HepG2 (cell line): ENCODE measurements around the gene CTNNA2. TPM values are rescaled to one million over a fixed set of nuclear protein-coding genes. Genes with fewer than 3 reads are reported as not detected.

Experiments
- ATAC-seq: fragments of 200-7000 bp; cut with Tn5 transposase; 3 replicates; pipeline ENCODE4 v1.9.1; 2020; ENCODE audit warnings: mild to moderate bottlenecking, moderate library complexity
- BruUV-seq: library from RNA; stranded (reverse); fragments of 400-500 nt; replicated peaks from 2 replicates; lab custom pipeline; 2021; lab: Mats Ljungman, UMichigan
- CTCF ChIA-PET: fragments of 300-600 bp; formaldehyde crosslinking; extraction: SDS; loops from one replicate; lab custom pipeline; 2021; ENCODE audit warnings: low total read pairs, inconsistent platforms, low intra/inter-chr PET ratio; lab: Yijun Ruan, JAX
- POLR2A ChIA-PET: fragments of 350-600 bp; sonication (Branson Sonifier 250); formaldehyde crosslinking; loops from one replicate; lab custom pipeline; 2020; ENCODE audit warnings: antibody characterized with exemption, inconsistent platforms; lab: Yijun Ruan, JAX
- DNase-seq: peaks from one replicate; pipeline ENCODE4 v3.0.0-alpha.2; 2015; ENCODE audit warnings: low spot score
- FAIRE-seq: peaks from 3 replicates; lab custom pipeline; 2011; peaks lifted over from hg19 to GRCh38; lab: Jason Lieb, UNC
- H2AFZ ChIP-seq: one replicate; pipeline ENCODE4 v1.6.1; 2011; ENCODE audit warnings: low read length, inconsistent platforms
- H3K27ac ChIP-seq: fragments of 300-600 bp; 3 replicates; pipeline ENCODE4 v1.8.0; 2011; ENCODE audit warnings: mixed run types, mild to moderate bottlenecking, mixed read lengths, low read length, inconsistent platforms; ENCODE audit not compliant: insufficient read depth; ENCODE audit errors: extremely low read length
- H3K27me3 ChIP-seq, 2 experiments: fragments of 200-600 bp in 1 of 2; 2 replicates in 1 of 2; 3 replicates in 1 of 2; pipeline versions ENCODE4 v1.6.0 to v1.8.0; 2011; ENCODE audit warnings: low read length in 2 of 2, mild to moderate bottlenecking in 2 of 2, moderate library complexity in 2 of 2, inconsistent platforms in 1 of 2; ENCODE audit not compliant: insufficient read depth in 2 of 2, control insufficient read depth in 1 of 2
- H3K36me3 ChIP-seq, 2 experiments: fragments of 200-600 bp in 1 of 2; replicated peaks in 1 of 2; 2 replicates in 1 of 2; 3 replicates in 1 of 2; pipeline versions ENCODE4 v1.5.1 to v1.8.0; 2011; ENCODE audit warnings: low read length in 2 of 2, inconsistent platforms in 1 of 2; ENCODE audit not compliant: insufficient read depth in 2 of 2, control insufficient read depth in 1 of 2
- H3K4me1 ChIP-seq: 2 replicates; pipeline ENCODE4 v1.5.1; 2012; ENCODE audit warnings: low read length, inconsistent platforms; ENCODE audit not compliant: insufficient read depth
- H3K4me2 ChIP-seq: 2 replicates; pipeline ENCODE4 v1.6.0; 2011; ENCODE audit warnings: low read depth, low read length, inconsistent platforms
- H3K4me3 ChIP-seq, 3 experiments: fragments of 200-600 bp in 1 of 3; sonication (generic), shearing (Covaris generic) in 1 of 3; replicated peaks in 1 of 3; 2 replicates each; pipeline ENCODE4 v1.5.1; 2011 to 2016; ENCODE audit warnings: low read length in 3 of 3, inconsistent platforms in 2 of 3, low read depth in 2 of 3, mild to moderate bottlenecking in 2 of 3, control low read depth in 1 of 3, mixed read lengths in 1 of 3; ENCODE audit not compliant: insufficient read depth in 1 of 3
- H3K79me2 ChIP-seq: one replicate; pipeline ENCODE4 v1.6.1; 2011; ENCODE audit warnings: low read length, inconsistent platforms; ENCODE audit not compliant: insufficient read depth
- H3K9ac ChIP-seq: 2 replicates; pipeline ENCODE4 v1.6.0; 2011; ENCODE audit warnings: mild to moderate bottlenecking, low read depth, low read length, inconsistent platforms; ENCODE audit not compliant: insufficient read depth
- H3K9me3 ChIP-seq: 2 replicates; pipeline ENCODE4 v1.5.1; 2012; ENCODE audit warnings: mild to moderate bottlenecking, low read length
- H4K20me1 ChIP-seq: 2 replicates; pipeline ENCODE4 v1.6.0; 2011; ENCODE audit warnings: inconsistent platforms, mild to moderate bottlenecking, low read length, moderate library complexity; ENCODE audit not compliant: insufficient read depth
- EEA1 ChIP-seq: sonication (generic); formaldehyde crosslinking; IDR thresholded peaks from 2 replicates; pipeline ENCODE4 v1.5.1; 2020; ENCODE audit warnings: mild to moderate bottlenecking, missing genetic modification reagents, borderline replicate concordance
- HDAC2 ChIP-seq: sonication (generic); formaldehyde crosslinking; IDR thresholded peaks from 2 replicates; pipeline ENCODE4 v1.4.0; 2020; ENCODE audit warnings: missing genetic modification reagents
- HOXA9 ChIP-seq: sonication (generic); formaldehyde crosslinking; IDR thresholded peaks from 2 replicates; pipeline ENCODE4 v1.8.1; 2022; ENCODE audit warnings: missing genetic modification reagents, mild to moderate bottlenecking, moderate library complexity, borderline replicate concordance
- MED1 ChIP-seq: sonication (generic); formaldehyde crosslinking; IDR thresholded peaks from 2 replicates; pipeline ENCODE4 v1.4.0; 2020; ENCODE audit warnings: missing genetic modification reagents
- RXRA ChIP-seq: sonication (generic); formaldehyde crosslinking; IDR thresholded peaks from 2 replicates; pipeline ENCODE4 v1.5.1; 2020; ENCODE audit warnings: missing genetic modification reagents
- ZNF570 ChIP-seq: sonication (generic); formaldehyde crosslinking; IDR thresholded peaks from 2 replicates; pipeline ENCODE4 v1.4.0; 2020; ENCODE audit warnings: mild to moderate bottlenecking, missing genetic modification reagents, borderline replicate concordance
- ZNF574 ChIP-seq: sonication (generic); formaldehyde crosslinking; IDR thresholded peaks from 2 replicates; pipeline ENCODE4 v1.4.0; 2020; ENCODE audit warnings: missing genetic modification reagents
- ZNF580 ChIP-seq: IDR thresholded peaks from 2 replicates; pipeline ENCODE4 v1.6.1; 2016; ENCODE audit warnings: low read depth, borderline replicate concordance
- ZNF670 ChIP-seq: sonication (generic); formaldehyde crosslinking; IDR thresholded peaks from 2 replicates; pipeline ENCODE4 v1.8.0; 2022; ENCODE audit warnings: mild to moderate bottlenecking, missing genetic modification reagents, borderline replicate concordance
- ZNF691 ChIP-seq: sonication (generic); formaldehyde crosslinking; IDR thresholded peaks from 2 replicates; pipeline ENCODE4 v1.4.0; 2020; ENCODE audit warnings: missing genetic modification reagents, low read depth, mild to moderate bottlenecking, borderline replicate concordance
- WGBS: methylation state at CpG from one replicate; pipeline ENCODE4 v1.1.6; 2017; ENCODE audit warnings: low lambda C conversion rate; 5-methylcytosine and 5-hydroxymethylcytosine counted together
- in situ Hi-C: cut with HindIII; loops from 2 replicates; pipeline ENCODE4 v1.10.0; 2017; ENCODE audit warnings: low pct_unique_long_range_greater_than_20kb; ENCODE audit not compliant: extremely low pct_ligation_motif_present
- intact Hi-C: fragments of 100-400 bp; cut with micrococcal nuclease; formaldehyde crosslinking; loops from one replicate; pipeline ENCODE4 v1.10.0; 2022; ENCODE audit not compliant: unreplicated experiment
- polyA plus RNA-seq, 8 experiments: library from polyadenylated mRNA; depleted of rRNA in 3 of 8; stranded (reverse) in 7 of 8; unstranded in 1 of 8; fragments of >200 nt; fragmentation: Illumina TruSeq in 4 of 8; extraction: Trizol in 4 of 8; gene quantifications; 2 replicates each; pipeline versions ENCODE4 v1.2.1 to v1.2.3, GENCODE V29; 2011 to 2016; ENCODE audit warnings: low read depth in 4 of 8, missing spikeins in 1 of 8, mixed read lengths in 1 of 8; ENCODE audit not compliant: insufficient read depth in 1 of 8
- total RNA-seq, 5 experiments: library from RNA; depleted of rRNA; stranded (reverse); fragments of >200 nt; fragmentation: Illumina TruSeq; extraction: Trizol; gene quantifications; 2 replicates each; pipeline ENCODE4 v1.2.3, GENCODE V29; 2016; ENCODE audit warnings: low read depth in 1 of 5
- TF ChIP-seq, protein P1 (sequence below): IDR thresholded peaks from 2 replicates; pipeline ENCODE4 v1.6.1; 2016; ENCODE audit warnings: mild to moderate bottlenecking, missing biosample characterization, missing genetic modification reagents
- TF ChIP-seq, protein P2 (sequence below): sonication (generic); formaldehyde crosslinking; IDR thresholded peaks from 2 replicates; pipeline ENCODE4 v1.4.0; 2020; ENCODE audit warnings: low read depth, missing genetic modification reagents

Gene CTNNA2
- total and polyA plus RNA-seq, 2 of the 13 experiments (the other 11 are each of a cell fraction or from before 2014, with no cell fraction given): not detected

DNA sequence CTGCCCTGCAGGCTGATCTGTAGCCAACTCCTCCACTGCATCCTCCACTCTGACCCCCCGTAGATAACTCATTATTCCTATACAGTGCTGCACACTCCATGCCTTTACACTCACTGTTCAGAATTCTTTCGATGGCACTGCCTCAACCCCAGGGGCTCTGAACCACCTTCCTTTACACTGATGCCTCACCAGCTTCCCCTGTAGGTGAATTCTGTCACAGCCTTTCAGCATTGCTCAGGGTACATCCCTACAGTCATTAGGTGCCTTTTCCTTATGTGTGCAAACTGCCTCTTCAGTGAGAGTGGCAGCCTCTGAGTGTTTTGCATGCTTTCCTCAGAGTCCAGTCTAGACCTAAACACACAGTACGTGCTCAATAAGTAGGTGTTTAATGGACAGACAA is 472.3 kb downstream of the CTNNA2 start:
- ChIA-PET POLR2A (no interaction called here), CTCF (no interaction called here)
- in situ Hi-C loops (no loop called here), intact Hi-C loops (no loop called here)
- Histone ChIP-seq H3K4me1 (no peaks in the 10 kb centered on the region), H2AFZ (no peak overlapping the region), H3K4me2 (no peak overlapping the region), H3K9ac (no peak overlapping the region), H3K79me2 (no peaks in the 10 kb centered on the region), H4K20me1 (no peaks in the 10 kb centered on the region), H3K4me3 (no peak overlapping the region), H3K27ac (no peak overlapping the region), H3K36me3 (no peaks in the 10 kb centered on the region), H3K9me3 (no peaks in the 10 kb centered on the region), H3K27me3 (no peaks in the 10 kb centered on the region)
- no peak for FAIRE-seq
- DNase-seq: no peak
- no peak for ATAC-seq
- WGBS: 17% methylated on average over 3 of the region's 3 CpGs
- BruUV-seq: no TSS peak
- TF ChIP-seq HDAC2 (no peak), ZNF574 (no peak), ZNF691 (CRISPR knock-in tag) (no peak), EEA1 (CRISPR knock-in tag) (no peak), RXRA (CRISPR knock-in tag) (no peak), ZNF580 (CRISPR knock-in tag) (no peak), HOXA9 (CRISPR knock-in tag) (no peak), MED1 (CRISPR knock-in tag) (no peak), ZNF670 (CRISPR knock-in tag) (no peak), ZNF570 (CRISPR knock-in tag) (no peak)
- TF ChIP-seq, protein P1, sequence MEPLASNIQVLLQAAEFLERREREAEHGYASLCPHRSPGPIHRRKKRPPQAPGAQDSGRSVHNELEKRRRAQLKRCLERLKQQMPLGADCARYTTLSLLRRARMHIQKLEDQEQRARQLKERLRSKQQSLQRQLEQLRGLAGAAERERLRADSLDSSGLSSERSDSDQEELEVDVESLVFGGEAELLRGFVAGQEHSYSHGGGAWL (CRISPR knock-in tag): no peak
- TF ChIP-seq, protein P2, sequence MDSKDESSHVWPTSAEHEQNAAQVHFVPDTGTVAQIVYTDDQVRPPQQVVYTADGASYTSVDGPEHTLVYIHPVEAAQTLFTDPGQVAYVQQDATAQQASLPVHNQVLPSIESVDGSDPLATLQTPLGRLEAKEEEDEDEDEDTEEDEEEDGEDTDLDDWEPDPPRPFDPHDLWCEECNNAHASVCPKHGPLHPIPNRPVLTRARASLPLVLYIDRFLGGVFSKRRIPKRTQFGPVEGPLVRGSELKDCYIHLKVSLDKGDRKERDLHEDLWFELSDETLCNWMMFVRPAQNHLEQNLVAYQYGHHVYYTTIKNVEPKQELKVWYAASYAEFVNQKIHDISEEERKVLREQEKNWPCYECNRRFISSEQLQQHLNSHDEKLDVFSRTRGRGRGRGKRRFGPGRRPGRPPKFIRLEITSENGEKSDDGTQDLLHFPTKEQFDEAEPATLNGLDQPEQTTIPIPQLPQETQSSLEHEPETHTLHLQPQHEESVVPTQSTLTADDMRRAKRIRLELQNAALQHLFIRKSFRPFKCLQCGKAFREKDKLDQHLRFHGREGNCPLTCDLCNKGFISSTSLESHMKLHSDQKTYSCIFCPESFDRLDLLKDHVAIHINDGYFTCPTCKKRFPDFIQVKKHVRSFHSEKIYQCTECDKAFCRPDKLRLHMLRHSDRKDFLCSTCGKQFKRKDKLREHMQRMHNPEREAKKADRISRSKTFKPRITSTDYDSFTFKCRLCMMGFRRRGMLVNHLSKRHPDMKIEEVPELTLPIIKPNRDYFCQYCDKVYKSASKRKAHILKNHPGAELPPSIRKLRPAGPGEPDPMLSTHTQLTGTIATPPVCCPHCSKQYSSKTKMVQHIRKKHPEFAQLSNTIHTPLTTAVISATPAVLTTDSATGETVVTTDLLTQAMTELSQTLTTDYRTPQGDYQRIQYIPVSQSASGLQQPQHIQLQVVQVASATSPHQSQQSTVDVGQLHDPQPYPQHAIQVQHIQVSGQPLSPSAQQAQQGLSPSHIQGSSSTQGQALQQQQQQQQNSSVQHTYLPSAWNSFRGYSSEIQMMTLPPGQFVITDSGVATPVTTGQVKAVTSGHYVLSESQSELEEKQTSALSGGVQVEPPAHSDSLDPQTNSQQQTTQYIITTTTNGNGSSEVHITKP: no peak
